HUES6 (cell line): ENCODE measurements around the gene NDEL1.
A peak's percentile ranks its signal among the peaks of the same experiment; 100 is the strongest.

ENCODE experiments used
- H3K27ac ChIP-seq: 2 replicates; pipeline ENCODE4 v1.7.0; 2013; ENCODE audit warnings: low read depth, mild to moderate bottlenecking, low read length, inconsistent platforms
- H3K27me3 ChIP-seq: 2 replicates; pipeline ENCODE4 v1.6.1; 2013; ENCODE audit warnings: low read length; ENCODE audit not compliant: control insufficient read depth, insufficient read depth
- H3K36me3 ChIP-seq: 2 replicates; pipeline ENCODE4 v1.6.1; 2013; ENCODE audit warnings: low read length; ENCODE audit not compliant: control insufficient read depth, insufficient read depth
- H3K4me1 ChIP-seq: 2 replicates; pipeline ENCODE4 v1.6.1; 2013; ENCODE audit warnings: low read length; ENCODE audit not compliant: control insufficient read depth, insufficient read depth
- H3K4me3 ChIP-seq: 2 replicates; pipeline ENCODE4 v1.5.1; 2013; ENCODE audit warnings: low read depth, low read length
- H3K9ac ChIP-seq: one replicate; pipeline ENCODE4 v1.6.1; 2013; ENCODE audit warnings: mild to moderate bottlenecking, low read length
- H3K9me3 ChIP-seq: 2 replicates; pipeline ENCODE4 v1.6.1; 2013; ENCODE audit warnings: low read depth, low read length; ENCODE audit not compliant: control insufficient read depth, insufficient read depth

NDEL1 gene

DNA sequence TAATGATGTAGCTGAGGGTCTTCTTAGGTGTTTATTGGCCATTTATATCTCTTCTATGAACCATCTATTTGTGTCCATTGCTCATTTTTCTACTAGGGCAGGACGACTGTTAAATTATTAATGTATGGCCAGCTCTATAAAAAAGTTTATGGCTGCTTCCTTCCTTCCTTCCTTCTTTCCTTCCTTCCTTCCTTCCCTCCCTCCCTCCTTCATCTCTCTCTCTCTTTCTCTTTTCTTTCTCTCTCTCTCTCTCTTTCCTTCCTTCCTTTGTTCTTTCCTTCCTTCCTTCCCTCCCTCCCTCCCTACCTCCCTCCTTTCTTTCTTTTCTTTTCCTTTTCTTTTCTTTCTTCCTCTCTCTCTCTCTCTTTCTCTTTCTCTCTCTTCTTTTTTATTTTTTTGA lies 17.2 kb upstream of the NDEL1 start:
- Histone ChIP-seq H3K27ac (no peak overlapping the region), H3K4me1 (no peaks in the 10 kb centered on the region), H3K9ac (no peak overlapping the region)

DNA sequence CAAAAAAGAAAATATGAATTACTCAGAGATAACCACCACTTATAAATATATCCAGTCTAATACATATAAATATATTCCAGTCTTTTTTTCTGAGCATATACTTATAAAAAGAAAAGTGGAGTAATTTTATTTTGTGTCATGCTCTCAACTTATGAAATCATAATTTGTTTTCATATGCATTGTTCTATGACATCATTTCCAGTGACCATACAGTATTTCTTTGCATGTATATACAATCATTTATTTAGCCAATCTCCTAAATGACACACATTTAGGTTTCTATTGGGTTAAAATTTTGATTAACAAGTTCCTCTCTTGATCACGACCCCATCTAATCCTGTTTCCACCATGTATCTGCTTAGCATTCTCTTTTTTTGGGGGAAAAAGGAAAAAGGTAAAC lies 16.4 kb upstream of the NDEL1 start:
- H3K27me3 ChIP-seq: peaks cover 5% of the 10 kb centered on the region; the same call in 1 of the 2 replicates
- H3K27ac ChIP-seq: no peak overlapping the region
- H3K4me1 ChIP-seq: no peaks in the 10 kb centered on the region
- no peaks in the 10 kb centered on the region for H3K36me3 ChIP-seq
- H3K9ac ChIP-seq: no peak overlapping the region
- no peaks in the 10 kb centered on the region for H3K9me3 ChIP-seq
- no peak overlapping the region for H3K4me3 ChIP-seq

More for the DNA sequence above, 17.2 kb upstream of the NDEL1 start:
- no peaks in the 10 kb centered on the region for H3K36me3 ChIP-seq
- no peak overlapping the region for H3K4me3 ChIP-seq
- no peaks in the 10 kb centered on the region for H3K9me3 ChIP-seq
- H3K27me3 ChIP-seq: peaks cover 5% of the 10 kb centered on the region; the same call in 1 of the 2 replicates

DNA sequence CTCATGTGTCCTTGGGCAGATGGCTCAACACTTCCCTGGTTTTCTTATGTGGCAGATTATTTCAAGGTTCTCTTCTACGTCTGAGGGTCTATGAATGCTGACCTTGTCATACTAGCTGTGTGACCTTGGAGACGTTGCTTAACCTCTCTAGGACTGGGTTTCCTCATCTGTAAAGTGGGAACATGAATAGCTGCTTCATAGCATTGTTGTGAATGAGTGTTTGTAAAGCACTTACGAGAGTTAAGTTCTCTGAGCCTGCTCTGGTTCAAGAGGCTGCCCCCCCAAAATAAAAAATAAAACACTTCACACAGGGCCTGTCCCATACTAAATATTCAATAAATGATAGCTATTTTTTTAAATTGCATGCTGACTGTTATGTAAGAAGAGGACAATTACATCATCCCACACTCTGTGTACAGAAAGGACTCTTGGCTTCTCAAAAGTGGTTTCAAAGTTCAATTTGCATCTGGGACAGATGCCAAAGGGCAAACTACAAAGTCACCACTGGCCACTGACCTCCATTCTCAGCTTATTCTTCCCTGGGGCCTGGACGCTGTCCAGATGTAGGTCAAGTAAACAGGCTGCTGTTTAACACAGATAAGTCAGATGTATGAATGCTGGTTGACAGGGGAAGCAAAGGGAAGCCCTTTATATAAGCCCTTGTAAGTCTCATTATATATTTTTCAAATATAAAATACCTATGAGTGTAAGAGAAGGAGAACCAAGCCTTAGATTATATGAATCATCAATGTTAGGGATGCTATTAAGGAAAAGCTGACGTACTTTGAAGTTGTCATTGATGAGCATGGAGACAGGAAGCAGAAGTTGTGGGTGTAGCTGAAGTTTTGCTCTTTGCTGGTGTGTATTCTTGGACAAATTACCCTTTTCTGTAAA lies 15.4 kb upstream of the NDEL1 start:
- Histone ChIP-seq H3K9me3 (no peaks in the 10 kb centered on the region), H3K4me3 (no peak overlapping the region), H3K27ac (no peak overlapping the region), H3K4me1 (no peaks in the 10 kb centered on the region), H3K9ac (no peak overlapping the region), H3K27me3 (peaks cover 5% of the 10 kb centered on the region; the same call in 1 of the 2 replicates), H3K36me3 (no peaks in the 10 kb centered on the region)

GRCh38 chr17:8421571-8421970 lies 14.1 kb upstream of the NDEL1 start:
- no peak overlapping the region for H3K27ac ChIP-seq
- no peak overlapping the region for H3K4me3 ChIP-seq
- H3K9ac ChIP-seq: no peak overlapping the region
- no peaks in the 10 kb centered on the region; the same call in 1 of the 2 replicates for H3K27me3 ChIP-seq
- no peaks in the 10 kb centered on the region for H3K9me3 ChIP-seq
- H3K36me3 ChIP-seq: no peaks in the 10 kb centered on the region
- H3K4me1 ChIP-seq: no peaks in the 10 kb centered on the region

- H3K36me3 ChIP-seq: no peaks in the 10 kb centered on the region
- H3K9ac ChIP-seq: no peak overlapping the region
- no peaks in the 10 kb centered on the region for H3K9me3 ChIP-seq
- H3K4me1 ChIP-seq: no peaks in the 10 kb centered on the region
- no peak overlapping the region for H3K4me3 ChIP-seq
- no peak overlapping the region for H3K27ac ChIP-seq
- H3K27me3 ChIP-seq: no peaks in the 10 kb centered on the region
These were observed 9.5 kb upstream of the NDEL1 start for GRCh38 chr17:8426094-8426720.

- Histone ChIP-seq H3K27ac (no peak overlapping the region), H3K36me3 (no peaks in the 10 kb centered on the region), H3K9me3 (no peaks in the 10 kb centered on the region), H3K4me3 (no peak overlapping the region), H3K4me1 (no peaks in the 10 kb centered on the region), H3K9ac (no peak overlapping the region), H3K27me3 (no peaks in the 10 kb centered on the region)
These were observed 8.9 kb upstream of the NDEL1 start for GRCh38 chr17:8426802-8427201.

DNA sequence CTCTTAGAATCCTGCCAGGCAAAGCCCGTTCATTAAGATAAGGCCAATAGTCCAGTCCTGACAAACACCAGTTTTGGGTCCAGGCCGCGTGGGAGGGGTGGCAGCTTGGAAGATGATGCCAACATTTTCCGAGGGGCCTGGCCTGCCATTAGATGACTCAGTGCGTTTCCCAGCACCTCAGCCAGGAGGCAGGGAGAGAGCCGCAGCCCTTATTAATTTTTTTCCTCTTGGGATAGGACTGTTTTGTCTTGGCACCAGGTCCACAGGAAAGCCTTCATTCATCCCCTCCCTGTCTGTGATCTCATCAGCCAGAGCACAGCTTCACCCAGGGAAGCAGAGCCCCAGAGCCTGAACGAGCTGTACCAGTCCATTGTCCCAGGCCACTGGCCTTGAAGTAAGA lies 4.7 kb upstream of the NDEL1 start:
- no peaks in the 10 kb centered on the region for H3K9me3 ChIP-seq
- H3K9ac ChIP-seq: no peak overlapping the region
- no peaks in the 10 kb centered on the region for H3K27me3 ChIP-seq
- H3K36me3 ChIP-seq: no peaks in the 10 kb centered on the region
- no peak overlapping the region for H3K27ac ChIP-seq
- H3K4me1 ChIP-seq: no peaks in the 10 kb centered on the region
- no peak overlapping the region for H3K4me3 ChIP-seq

- no peaks in the 10 kb centered on the region for H3K9me3 ChIP-seq
- H3K27ac ChIP-seq: peak overlapping the region; percentile 92
- peak overlapping the region; percentile 87 for H3K9ac ChIP-seq
- H3K4me3 ChIP-seq: peak overlapping the region; percentile 72
- no peaks in the 10 kb centered on the region for H3K27me3 ChIP-seq
- H3K36me3 ChIP-seq: peaks cover 13% of the 10 kb centered on the region
- no peaks in the 10 kb centered on the region for H3K4me1 ChIP-seq
These were observed 622 bp downstream of the NDEL1 start for GRCh38 chr17:8436169-8436843.

DNA sequence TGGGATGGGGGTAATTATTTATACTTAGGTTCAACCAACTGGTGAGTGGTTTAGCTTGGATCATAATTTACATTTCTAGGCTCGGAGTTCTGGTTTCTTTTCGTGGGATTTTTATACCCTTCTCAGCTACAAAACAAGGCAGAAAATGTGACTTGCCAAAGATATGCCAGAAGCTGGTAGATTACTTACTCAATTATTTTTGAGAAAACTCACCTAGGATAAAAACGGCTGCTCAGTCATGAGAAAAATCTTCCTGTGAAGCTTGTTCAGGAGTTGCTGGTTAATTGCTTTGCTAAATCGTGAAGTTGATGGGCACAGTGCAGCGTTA lies 1.1 kb downstream of the NDEL1 start:
- H3K4me1 ChIP-seq: no peaks in the 10 kb centered on the region
- peak overlapping the region; percentile 87 for H3K9ac ChIP-seq

DNA sequence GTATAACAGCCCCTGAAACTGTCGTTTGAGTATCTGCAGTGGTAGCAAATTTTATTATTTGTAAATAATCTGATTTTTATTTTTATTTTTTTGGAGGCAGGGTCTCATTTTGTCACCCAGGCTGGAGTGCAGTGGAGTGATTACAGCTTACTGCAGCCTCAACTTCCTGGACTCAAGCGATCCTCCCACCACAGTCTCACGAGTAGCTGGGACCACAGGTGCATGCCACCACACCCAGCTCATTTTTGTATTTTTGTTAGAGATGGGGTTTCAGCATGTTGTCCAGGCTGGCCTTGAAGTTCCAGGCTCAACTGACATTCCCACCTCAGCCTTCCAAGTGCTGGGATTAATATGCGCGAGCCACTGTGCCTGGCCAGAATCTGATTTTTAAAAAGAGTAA lies 2.8 kb downstream of the NDEL1 start:
- no peaks in the 10 kb centered on the region for H3K4me1 ChIP-seq

More for the DNA sequence above, 1.1 kb downstream of the NDEL1 start:
- Histone ChIP-seq H3K9me3 (no peaks in the 10 kb centered on the region), H3K27ac (no peak overlapping the region), H3K4me3 (peak overlapping the region; percentile 72), H3K36me3 (peaks cover 13% of the 10 kb centered on the region), H3K27me3 (no peaks in the 10 kb centered on the region)

GRCh38 chr17:8439681-8440080 lies 4.0 kb downstream of the NDEL1 start:
- Histone ChIP-seq H3K27ac (no peak overlapping the region), H3K4me3 (no peak overlapping the region), H3K4me1 (no peaks in the 10 kb centered on the region), H3K9ac (no peak overlapping the region), H3K36me3 (peaks cover 23% of the 10 kb centered on the region), H3K27me3 (no peaks in the 10 kb centered on the region), H3K9me3 (no peaks in the 10 kb centered on the region)

More for the DNA sequence above, 2.8 kb downstream of the NDEL1 start:
- no peak overlapping the region for H3K4me3 ChIP-seq
- H3K9ac ChIP-seq: no peak overlapping the region
- H3K27ac ChIP-seq: no peak overlapping the region
- no peaks in the 10 kb centered on the region for H3K27me3 ChIP-seq
- peaks cover 13% of the 10 kb centered on the region for H3K36me3 ChIP-seq
- H3K9me3 ChIP-seq: no peaks in the 10 kb centered on the region
